GM23338 (cell line): ENCODE data around the gene ZEB2. TPM values are rescaled to one million over a fixed set of nuclear protein-coding genes. Genes with fewer than 3 reads are reported as not detected.

ENCODE experiments used
- ATAC-seq: fragments of 200-7000 bp; cut with Tn5 transposase; 3 replicates; pipeline ENCODE4 v1.9.1; 2020
- DNase-seq: peaks from one replicate; pipeline ENCODE4 v3.0.0-alpha.2; 2015; ENCODE audit warnings: low spot score
- H2AFZ ChIP-seq: fragments of 200-600 bp; sonication (generic); 2 replicates; pipeline ENCODE4 v1.8.0; 2016; ENCODE audit warnings: antibody characterized with exemption, mild to moderate bottlenecking, moderate library complexity
- H3F3A ChIP-seq: fragments of 200-600 bp; sonication (generic); replicated peaks from 2 replicates; pipeline ENCODE4 v1.8.0; 2017; ENCODE audit warnings: antibody characterized with exemption, mixed run types, low read depth
- H3K27ac ChIP-seq: fragments of 200-600 bp; sonication (generic); 2 replicates; pipeline ENCODE4 v1.6.1; 2016; ENCODE audit warnings: low read depth
- H3K27me3 ChIP-seq: fragments of 200-600 bp; sonication (generic); 2 replicates; pipeline ENCODE4 v1.8.0; 2016; ENCODE audit warnings: mild to moderate bottlenecking, mixed run types, moderate library complexity; ENCODE audit not compliant: insufficient read depth
- H3K36me3 ChIP-seq: fragments of 200-600 bp; sonication (generic); 2 replicates; pipeline ENCODE4 v1.8.0; 2016; ENCODE audit warnings: mild to moderate bottlenecking; ENCODE audit not compliant: insufficient read depth
- H3K4me1 ChIP-seq: fragments of 200-600 bp; sonication (generic); 2 replicates; pipeline ENCODE4 v1.8.0; 2016; ENCODE audit warnings: mild to moderate bottlenecking, moderate library complexity; ENCODE audit not compliant: insufficient read depth
- H3K4me2 ChIP-seq: fragments of 200-600 bp; sonication (generic); 2 replicates; pipeline ENCODE4 v1.7.1; 2017; ENCODE audit warnings: mixed run types
- H3K4me3 ChIP-seq: fragments of 200-600 bp; sonication (generic); 2 replicates; pipeline ENCODE4 v1.6.1; 2016; ENCODE audit warnings: mixed run types
- H3K79me2 ChIP-seq: fragments of 200-600 bp; sonication (generic); replicated peaks from 2 replicates; pipeline ENCODE4 v1.8.0; 2017; ENCODE audit warnings: mild to moderate bottlenecking; ENCODE audit not compliant: insufficient read depth
- H3K9me2 ChIP-seq: fragments of 200-600 bp; sonication (generic); 2 replicates; pipeline ENCODE4 v1.8.0; 2017; ENCODE audit not compliant: insufficient read depth
- H4K20me1 ChIP-seq: fragments of 200-600 bp; sonication (generic); replicated peaks from 2 replicates; pipeline ENCODE4 v1.8.0; 2017; ENCODE audit warnings: mild to moderate bottlenecking; ENCODE audit not compliant: insufficient read depth
- H3K27ac Mint-ChIP-seq: 2 replicates; pipeline ENCODE4 v1.8.0; 2020; ENCODE audit warnings: inconsistent platforms, mild to moderate bottlenecking, moderate library complexity, mixed read lengths
- H3K27me3 Mint-ChIP-seq: 3 replicates; pipeline ENCODE4 v1.8.0; 2022; ENCODE audit warnings: low read depth, mild to moderate bottlenecking, moderate library complexity, mixed read lengths, inconsistent platforms; ENCODE audit not compliant: insufficient read depth, poor library complexity
- H3K36me3 Mint-ChIP-seq: 3 replicates; pipeline ENCODE4 v1.8.0; 2021; ENCODE audit warnings: low read depth, mild to moderate bottlenecking, inconsistent platforms, moderate library complexity, mixed read lengths
- H3K4me1 Mint-ChIP-seq: 3 replicates; pipeline ENCODE4 v1.8.0; 2020; ENCODE audit warnings: mild to moderate bottlenecking, inconsistent platforms, mixed read lengths
- H3K4me3 Mint-ChIP-seq: 3 replicates; pipeline ENCODE4 v1.8.0; 2021; ENCODE audit warnings: moderate library complexity, mild to moderate bottlenecking, inconsistent platforms, mixed read lengths
- H3K9me3 Mint-ChIP-seq: 3 replicates; pipeline ENCODE4 v1.8.0; 2020; ENCODE audit warnings: moderate library complexity, mild to moderate bottlenecking, inconsistent platforms, mixed read lengths
- CREB1 ChIP-seq: fragments of 250-450 bp; sonication (Bioruptor Pico); IDR thresholded peaks from 2 replicates; pipeline ENCODE4 v1.5.0; 2020; ENCODE audit warnings: low read depth, mild to moderate bottlenecking, moderate library complexity
- CTCF ChIP-seq, 2 experiments: fragments of 200-600 bp in 1 of 2; sonication (generic) in 1 of 2; conservative IDR thresholded peaks; 2 replicates each; pipeline versions ENCODE4 v1.5.1 to v1.6.1; 2016 to 2017; ENCODE audit warnings: antibody characterized with exemption in 2 of 2, low read depth in 2 of 2, mild to moderate bottlenecking in 2 of 2, moderate library complexity in 1 of 2
- ETS1 ChIP-seq: IDR thresholded peaks from 2 replicates; pipeline ENCODE4 v1.6.1; 2016; ENCODE audit warnings: antibody characterized with exemption
- EZH2 ChIP-seq: fragments of 200-600 bp; sonication (generic); IDR thresholded peaks from one replicate; pipeline ENCODE4 v1.8.0; 2017; ENCODE audit warnings: antibody characterized with exemption, mild to moderate bottlenecking, low read depth; ENCODE audit not compliant: unreplicated experiment
- EZH2phosphoT487 ChIP-seq: fragments of 200-600 bp; sonication (generic); IDR thresholded peaks from one replicate; pipeline ENCODE4 v1.8.1; 2018; ENCODE audit warnings: antibody characterized with exemption; ENCODE audit not compliant: unreplicated experiment
- JUNB ChIP-seq: IDR thresholded peaks from one replicate; pipeline ENCODE4 v1.6.1; 2016; ENCODE audit warnings: antibody characterized with exemption; ENCODE audit not compliant: unreplicated experiment
- NANOG ChIP-seq: IDR thresholded peaks from 2 replicates; pipeline ENCODE4 v1.6.1; 2016; ENCODE audit warnings: antibody characterized with exemption, borderline replicate concordance
- POLR2AphosphoS5 ChIP-seq: IDR thresholded peaks from 2 replicates; pipeline ENCODE4 v1.6.1; 2016; ENCODE audit warnings: antibody characterized with exemption, low read depth
- REST ChIP-seq: IDR thresholded peaks from one replicate; pipeline ENCODE4 v1.6.1; 2018; ENCODE audit warnings: antibody characterized with exemption; ENCODE audit not compliant: unreplicated experiment
- STAT1 ChIP-seq: IDR thresholded peaks from one replicate; pipeline ENCODE4 v1.6.1; 2016; ENCODE audit warnings: antibody characterized with exemption; ENCODE audit not compliant: unreplicated experiment
- ZNF114 ChIP-seq: fragments of 250-450 bp; sonication (Bioruptor Pico); IDR thresholded peaks from 2 replicates; pipeline ENCODE4 v1.5.0; 2020; ENCODE audit warnings: mild to moderate bottlenecking, moderate library complexity
- ZNF331 ChIP-seq: fragments of 250-450 bp; sonication (Bioruptor Pico); IDR thresholded peaks from 2 replicates; pipeline ENCODE4 v1.5.0; 2020; ENCODE audit warnings: low read depth, mild to moderate bottlenecking, moderate library complexity
- polyA plus RNA-seq: library from polyadenylated mRNA; unstranded; fragments of >200 nt; fragmentation: Nextera tagmentation; extraction: Ambion mirVana; gene quantifications from 2 replicates; pipeline ENCODE4 v1.2.1, GENCODE V29; 2016
- total RNA-seq: library from RNA; depleted of rRNA; stranded (reverse); fragments of >200 nt; shearing (Covaris generic); gene quantifications from 2 replicates; pipeline ENCODE4 v1.2.3, GENCODE V29; 2014
- TF ChIP-seq, protein P1 (sequence below): fragments of 250-450 bp; sonication (Bioruptor Pico); IDR thresholded peaks from 2 replicates; pipeline ENCODE4 v1.5.0; 2020; ENCODE audit warnings: mild to moderate bottlenecking, moderate library complexity

Gene ZEB2
- total and polyA plus RNA-seq, 2 experiments from 2014 or later, result 0.45 TPM; not detected in 1

DNA sequence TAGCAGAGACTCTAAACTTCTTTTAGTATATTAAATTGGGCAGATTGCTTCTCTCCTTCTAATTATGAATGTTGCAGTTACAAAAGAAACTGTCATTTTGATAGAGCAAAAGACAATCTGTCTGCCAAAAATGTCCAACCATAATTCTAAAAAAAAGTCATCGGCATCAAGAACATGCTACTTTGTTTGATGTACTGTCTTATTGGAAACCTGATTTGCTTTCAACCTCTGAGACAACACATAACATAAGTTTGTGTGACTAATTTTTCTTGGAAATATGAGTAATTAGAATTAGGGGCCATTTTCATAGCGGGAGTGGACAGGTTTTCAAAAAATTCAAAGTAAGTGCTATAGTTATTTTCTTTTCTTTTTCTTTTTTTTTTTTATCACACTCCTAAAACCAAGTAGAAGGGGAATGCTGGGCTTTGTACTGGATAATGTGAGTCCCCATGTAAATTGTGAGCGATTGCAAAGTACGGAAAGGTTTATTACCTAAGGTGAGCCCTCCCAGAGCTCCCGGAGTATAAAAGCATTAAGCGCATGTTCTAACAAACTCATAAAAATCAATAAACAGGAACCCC, 59.1 kb downstream of the ZEB2 start:
- H4K20me1 ChIP-seq, result no peaks in the 10 kb centered on the region
- no peak overlapping the region for H3K4me3 Mint-ChIP-seq

More for the DNA sequence above, 59.1 kb downstream of the ZEB2 start:
- Mint-ChIP-seq H3K27ac (no peak overlapping the region), H3K9me3 (no peaks in the 10 kb centered on the region), H3K4me1 (peaks cover 34% of the 10 kb centered on the region), H3K27me3 (peaks cover 8% of the 10 kb centered on the region), H3K36me3 (no peaks in the 10 kb centered on the region)
- DNase-seq (no peak), ATAC-seq (no peak)
- Histone ChIP-seq H3K4me1 (peaks cover 19% of the 10 kb centered on the region), H3F3A (no peaks in the 10 kb centered on the region), H3K27me3 (peaks cover 26% of the 10 kb centered on the region), H3K36me3 (no peaks in the 10 kb centered on the region), H3K4me2 (no peak overlapping the region), H3K79me2 (no peaks in the 10 kb centered on the region), H2AFZ (no peak overlapping the region), H3K4me3 (no peak overlapping the region), H3K9me2 (no peaks in the 10 kb centered on the region), H3K27ac (no peak overlapping the region)
- TF ChIP-seq POLR2AphosphoS5 (no peak), CTCF (conservative IDR thresholded peaks at IDR 0.05; ENCODE audit: low read depth in 2 of 2) (no peak), REST (no peak), CREB1 (CRISPR knock-in tag) (no peak), STAT1 (no peak), NANOG (no peak), ZNF114 (CRISPR knock-in tag) (no peak), ZNF331 (no peak), EZH2 (no peak), EZH2phosphoT487 (no peak), JUNB (no peak), ETS1 (no peak)
- TF ChIP-seq, protein P1, sequence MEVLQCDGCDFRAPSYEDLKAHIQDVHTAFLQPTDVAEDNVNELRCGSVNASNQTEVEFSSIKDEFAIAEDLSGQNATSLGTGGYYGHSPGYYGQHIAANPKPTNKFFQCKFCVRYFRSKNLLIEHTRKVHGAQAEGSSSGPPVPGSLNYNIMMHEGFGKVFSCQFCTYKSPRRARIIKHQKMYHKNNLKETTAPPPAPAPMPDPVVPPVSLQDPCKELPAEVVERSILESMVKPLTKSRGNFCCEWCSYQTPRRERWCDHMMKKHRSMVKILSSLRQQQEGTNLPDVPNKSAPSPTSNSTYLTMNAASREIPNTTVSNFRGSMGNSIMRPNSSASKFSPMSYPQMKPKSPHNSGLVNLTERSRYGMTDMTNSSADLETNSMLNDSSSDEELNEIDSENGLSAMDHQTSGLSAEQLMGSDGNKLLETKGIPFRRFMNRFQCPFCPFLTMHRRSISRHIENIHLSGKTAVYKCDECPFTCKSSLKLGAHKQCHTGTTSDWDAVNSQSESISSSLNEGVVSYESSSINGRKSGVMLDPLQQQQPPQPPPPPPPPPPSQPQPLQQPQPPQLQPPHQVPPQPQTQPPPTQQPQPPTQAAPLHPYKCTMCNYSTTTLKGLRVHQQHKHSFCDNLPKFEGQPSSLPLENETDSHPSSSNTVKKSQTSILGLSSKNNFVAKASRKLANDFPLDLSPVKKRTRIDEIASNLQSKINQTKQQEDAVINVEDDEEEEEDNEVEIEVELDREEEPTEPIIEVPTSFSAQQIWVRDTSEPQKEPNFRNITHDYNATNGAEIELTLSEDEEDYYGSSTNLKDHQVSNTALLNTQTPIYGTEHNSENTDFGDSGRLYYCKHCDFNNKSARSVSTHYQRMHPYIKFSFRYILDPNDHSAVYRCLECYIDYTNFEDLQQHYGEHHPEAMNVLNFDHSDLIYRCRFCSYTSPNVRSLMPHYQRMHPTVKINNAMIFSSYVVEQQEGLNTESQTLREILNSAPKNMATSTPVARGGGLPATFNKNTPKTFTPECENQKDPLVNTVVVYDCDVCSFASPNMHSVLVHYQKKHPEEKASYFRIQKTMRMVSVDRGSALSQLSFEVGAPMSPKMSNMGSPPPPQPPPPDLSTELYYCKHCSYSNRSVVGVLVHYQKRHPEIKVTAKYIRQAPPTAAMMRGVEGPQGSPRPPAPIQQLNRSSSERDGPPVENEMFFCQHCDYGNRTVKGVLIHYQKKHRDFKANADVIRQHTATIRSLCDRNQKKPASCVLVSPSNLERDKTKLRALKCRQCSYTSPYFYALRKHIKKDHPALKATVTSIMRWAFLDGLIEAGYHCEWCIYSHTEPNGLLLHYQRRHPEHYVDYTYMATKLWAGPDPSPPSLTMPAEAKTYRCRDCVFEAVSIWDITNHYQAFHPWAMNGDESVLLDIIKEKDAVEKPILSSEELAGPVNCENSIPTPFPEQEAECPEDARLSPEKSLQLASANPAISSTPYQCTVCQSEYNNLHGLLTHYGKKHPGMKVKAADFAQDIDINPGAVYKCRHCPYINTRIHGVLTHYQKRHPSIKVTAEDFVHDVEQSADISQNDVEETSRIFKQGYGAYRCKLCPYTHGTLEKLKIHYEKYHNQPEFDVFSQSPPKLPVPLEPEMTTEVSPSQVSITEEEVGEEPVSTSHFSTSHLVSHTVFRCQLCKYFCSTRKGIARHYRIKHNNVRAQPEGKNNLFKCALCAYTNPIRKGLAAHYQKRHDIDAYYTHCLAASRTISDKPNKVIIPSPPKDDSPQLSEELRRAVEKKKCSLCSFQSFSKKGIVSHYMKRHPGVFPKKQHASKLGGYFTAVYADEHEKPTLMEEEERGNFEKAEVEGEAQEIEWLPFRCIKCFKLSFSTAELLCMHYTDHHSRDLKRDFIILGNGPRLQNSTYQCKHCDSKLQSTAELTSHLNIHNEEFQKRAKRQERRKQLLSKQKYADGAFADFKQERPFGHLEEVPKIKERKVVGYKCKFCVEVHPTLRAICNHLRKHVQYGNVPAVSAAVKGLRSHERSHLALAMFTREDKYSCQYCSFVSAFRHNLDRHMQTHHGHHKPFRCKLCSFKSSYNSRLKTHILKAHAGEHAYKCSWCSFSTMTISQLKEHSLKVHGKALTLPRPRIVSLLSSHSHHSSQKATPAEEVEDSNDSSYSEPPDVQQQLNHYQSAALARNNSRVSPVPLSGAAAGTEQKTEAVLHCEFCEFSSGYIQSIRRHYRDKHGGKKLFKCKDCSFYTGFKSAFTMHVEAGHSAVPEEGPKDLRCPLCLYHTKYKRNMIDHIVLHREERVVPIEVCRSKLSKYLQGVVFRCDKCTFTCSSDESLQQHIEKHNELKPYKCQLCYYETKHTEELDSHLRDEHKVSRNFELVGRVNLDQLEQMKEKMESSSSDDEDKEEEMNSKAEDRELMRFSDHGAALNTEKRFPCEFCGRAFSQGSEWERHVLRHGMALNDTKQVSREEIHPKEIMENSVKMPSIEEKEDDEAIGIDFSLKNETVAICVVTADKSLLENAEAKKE (CRISPR knock-in tag), result no peak
